HL-60/S4 (cell line): ENCODE results near the gene TGFA.

Source experiments
- in situ Hi-C: fragments of 300-500 bp; cut with MboI; formaldehyde crosslinking; loops from 2 replicates; pipeline ENCODE4 v1.14.3; 2022; ENCODE audit warnings: low sequenced_read_pairs

Gene TGFA

DNA sequence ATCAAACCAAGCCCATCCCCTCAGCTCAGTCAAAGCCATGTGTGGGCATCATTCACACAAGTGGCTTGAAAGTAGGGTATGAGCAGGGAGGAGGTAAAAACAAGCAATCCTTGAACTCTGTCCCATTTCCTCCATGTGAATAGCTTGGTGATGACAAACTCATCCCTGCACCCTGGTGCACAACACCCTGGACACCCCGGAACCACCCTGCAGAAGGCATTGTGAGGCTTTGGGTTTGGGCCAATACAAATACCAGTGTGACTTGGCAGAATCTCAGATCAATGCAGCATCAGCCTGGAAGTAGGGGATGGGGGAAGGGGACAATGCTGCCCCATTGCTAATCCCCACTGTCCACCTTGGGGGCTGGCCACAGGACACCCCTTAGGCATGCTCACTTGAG lies 28.6 kb downstream of the TGFA start:
- in situ Hi-C loops, result no loop called here

DNA sequence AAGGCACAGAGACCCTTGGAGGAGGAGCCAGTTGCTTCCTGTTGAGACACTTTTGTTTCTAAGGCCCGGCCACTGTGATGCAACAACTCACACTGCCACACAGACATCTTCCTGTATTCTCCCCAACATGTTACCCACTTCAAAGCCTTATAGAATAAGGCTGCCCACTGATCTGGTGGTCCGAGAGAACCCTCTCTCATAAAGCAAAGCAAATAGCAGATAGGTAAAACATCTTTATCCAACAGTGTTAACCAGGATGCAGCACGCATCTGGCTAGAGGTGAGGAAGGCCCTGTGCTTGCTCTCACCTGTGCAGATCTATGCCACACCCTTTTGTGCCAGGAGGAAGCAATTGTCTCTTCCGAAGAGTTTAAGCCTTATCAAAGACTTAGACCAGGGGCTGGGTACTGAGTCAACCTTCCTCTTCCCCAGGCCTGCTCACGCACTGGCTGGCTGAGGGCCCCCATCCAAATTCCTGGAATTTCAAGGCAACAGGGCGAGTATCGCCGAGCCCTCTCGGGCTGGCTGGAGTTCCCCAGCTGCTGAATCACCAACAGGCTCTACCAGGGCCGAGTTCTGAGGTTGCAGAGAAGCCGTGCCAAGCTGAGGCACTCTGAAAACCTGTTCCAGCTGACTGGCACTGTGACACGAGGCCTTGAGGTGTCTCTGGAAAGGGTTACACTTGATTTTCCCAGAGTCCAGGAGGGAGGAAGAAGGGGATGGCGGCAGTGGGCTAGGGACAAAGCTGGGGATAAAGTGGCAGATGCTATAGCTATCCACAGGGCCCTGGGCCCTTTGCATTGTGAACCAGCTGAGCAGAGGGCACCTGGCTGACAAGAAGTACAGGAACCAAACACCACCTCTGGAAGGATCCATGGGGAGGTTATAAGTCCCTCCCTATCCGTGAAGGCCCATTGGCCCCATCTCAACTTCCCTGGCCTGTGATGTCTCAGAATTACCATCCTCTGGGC lies 29.3 kb downstream of the TGFA start:
- in situ Hi-C loops, result no loop called here

DNA sequence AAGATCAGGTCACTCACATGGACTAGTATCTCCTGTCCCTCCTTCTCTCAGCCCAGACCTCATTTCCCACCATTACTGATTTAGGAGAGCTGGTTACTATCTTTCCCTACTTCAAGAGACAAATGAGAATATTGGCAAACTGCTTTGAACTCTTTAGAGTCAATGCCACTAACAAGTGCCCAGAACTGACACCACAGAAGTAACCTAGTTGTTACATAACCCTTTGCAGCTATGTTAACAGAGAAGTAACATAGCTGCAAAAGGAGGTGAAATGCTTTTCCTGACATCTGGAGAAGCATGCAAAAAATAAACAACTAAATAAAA lies 30.0 kb downstream of the TGFA start:
- in situ Hi-C loops, result no loop called here

DNA sequence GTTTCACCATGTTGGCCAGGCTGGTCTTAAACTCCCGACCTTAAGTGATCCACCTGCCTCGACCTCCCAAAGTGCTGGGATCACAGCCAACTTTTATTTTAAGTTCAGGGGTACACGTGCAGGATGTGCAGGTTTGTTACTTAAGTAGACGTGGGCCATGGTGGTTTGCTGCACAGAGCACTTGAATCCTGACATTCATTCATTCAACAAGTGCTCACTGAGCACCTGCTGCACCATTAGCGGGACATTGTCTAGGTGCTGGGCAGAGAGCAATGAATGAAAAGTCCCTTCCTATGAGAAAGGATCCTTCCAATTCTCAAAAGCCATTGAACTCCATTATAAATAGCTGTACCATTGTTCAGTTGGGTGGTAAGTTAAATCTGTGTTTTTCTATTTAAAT lies 31.0 kb downstream of the TGFA start:
- in situ Hi-C loops, result no loop called here

DNA sequence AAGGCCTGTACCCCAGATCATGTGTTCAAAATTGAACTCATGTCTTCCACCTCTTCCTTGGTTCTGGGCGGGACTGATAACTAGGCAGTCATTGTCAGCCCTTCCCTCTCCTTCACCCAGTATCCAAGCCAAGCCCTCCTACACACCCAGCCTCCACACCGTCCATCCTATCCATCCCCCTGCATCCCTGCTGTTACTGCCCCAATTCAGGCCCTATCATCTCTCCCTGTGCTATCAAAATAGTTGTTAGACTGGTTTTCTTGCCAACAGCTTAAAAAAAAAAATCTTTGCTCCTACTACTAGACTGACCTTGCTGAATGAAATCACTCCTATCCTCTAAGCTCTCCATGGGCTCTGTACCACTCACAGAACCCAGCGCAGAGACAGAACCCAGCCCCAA lies 32.8 kb downstream of the TGFA start:
- in situ Hi-C loops, result no loop called here

DNA sequence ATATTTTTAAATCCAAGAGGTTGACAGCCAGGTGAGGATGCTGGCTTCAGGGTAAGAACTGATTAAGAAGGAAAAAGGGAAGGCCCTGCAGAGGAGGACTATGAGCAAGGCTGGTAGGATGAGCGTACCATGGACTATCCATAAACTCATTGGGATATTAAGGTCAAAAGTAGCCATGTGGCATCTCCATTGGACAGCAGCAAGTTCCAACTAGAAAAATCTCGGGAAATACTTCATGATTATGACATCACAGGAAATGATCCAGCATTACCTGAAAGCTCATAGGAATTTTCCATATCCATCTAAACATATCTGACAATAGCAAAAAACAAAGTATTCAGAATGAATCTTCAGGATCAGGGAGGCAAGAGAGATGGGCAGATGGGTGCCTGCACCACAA lies 34.2 kb downstream of the TGFA start:
- in situ Hi-C loops, result no loop called here

DNA sequence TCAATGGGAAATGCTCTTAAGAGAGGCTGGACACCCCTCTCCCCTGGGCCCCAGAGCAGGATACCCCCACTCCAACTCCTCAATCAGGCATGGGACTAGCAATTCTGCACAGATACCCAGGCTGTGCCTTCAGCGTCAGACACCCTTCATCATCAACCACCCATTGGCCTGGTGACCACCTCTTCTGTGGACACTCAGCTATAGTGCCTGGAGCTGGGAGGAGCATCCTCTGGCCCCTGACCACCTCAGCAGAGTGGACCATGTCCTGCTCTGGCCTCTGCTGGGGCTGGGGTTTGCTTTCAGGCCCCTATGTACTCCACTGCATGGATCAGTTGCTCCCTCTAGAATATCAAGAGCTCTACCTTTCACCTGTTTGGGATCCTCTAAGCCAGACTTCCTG lies 35.1 kb downstream of the TGFA start:
- in situ Hi-C loops, result no loop called here

DNA sequence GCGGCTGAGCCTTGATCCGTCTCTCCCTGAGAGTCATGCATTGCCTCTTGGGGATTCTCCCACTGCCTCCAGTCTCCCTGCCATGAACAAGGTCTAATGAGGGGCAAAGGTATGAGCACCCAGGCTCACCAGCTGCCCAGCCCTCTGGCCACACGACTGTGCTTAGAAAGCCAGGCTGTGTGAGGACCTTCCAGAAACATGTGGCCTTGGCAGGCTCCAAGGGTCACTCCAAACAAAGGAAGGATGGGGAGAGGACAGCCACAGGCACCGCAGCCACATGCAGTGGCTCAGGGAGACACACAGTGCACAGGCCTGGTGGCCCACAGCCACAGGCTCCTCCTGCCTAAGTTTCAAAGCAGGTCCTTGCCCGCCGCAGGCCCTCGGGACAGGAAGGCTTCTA lies 35.8 kb downstream of the TGFA start:
- in situ Hi-C loops, result no loop called here

DNA sequence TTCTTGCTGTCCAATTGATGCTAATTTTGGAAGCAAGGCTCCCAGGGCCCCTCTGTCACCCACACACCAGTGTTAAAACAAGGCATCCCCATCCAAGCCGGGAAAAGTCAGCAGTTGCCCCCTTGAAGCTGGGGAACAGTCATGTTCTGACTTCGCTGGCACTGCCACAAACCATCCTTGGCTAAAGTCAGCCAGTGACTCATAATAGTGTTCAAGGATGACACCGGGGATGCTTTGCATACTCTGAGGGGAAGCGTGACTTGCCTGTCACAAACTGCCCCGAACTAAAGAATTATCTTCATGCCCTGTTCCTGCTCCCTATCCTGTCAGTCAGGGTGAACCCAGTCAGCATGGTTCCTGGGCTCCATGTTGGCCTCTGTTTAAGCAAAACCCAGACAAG lies 37.0 kb downstream of the TGFA start:
- in situ Hi-C loops, result no loop called here

DNA sequence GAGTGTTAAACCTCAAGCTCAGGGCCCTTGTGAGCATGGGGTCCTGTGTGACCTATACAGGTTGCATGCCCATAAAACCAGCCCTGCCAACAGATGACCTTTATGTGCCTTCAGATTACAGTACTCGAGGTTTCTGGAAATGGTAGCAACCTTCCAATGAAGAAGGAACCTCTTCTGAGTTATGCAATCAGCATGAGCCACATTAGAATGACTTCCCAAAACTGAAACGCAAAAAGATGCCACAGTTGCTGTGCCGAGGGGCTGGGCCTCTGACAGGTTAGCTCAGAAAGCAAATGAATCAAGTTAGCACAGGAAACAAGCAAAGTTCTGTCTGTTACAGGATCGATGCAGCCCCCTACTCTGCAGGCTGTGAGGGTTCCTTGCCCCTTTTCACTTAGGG lies 37.7 kb downstream of the TGFA start:
- in situ Hi-C loops, result no loop called here

DNA sequence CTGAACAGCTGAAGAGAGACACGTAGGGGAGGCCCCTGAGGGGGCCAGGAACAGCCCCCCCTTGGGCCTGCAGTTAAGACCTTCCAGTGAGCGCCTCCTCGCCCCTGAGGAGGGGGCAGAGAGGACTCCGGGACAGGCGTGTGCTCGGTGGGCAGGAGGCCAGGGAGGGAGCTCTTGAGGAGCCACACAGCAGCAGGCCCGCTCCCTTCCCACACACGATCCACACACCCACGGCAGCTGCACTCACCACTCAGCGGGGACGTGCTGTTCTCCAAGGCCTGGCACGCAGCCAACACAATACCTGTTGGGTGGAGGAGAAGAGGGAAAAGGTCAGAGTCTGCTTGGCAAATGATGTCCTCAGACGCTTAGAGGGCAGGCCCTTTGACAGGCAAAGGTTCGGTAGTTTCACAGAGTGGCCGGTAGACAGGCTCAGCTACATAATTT lies 39.0 kb downstream of the TGFA start:
- in situ Hi-C loops, result no loop called here

DNA sequence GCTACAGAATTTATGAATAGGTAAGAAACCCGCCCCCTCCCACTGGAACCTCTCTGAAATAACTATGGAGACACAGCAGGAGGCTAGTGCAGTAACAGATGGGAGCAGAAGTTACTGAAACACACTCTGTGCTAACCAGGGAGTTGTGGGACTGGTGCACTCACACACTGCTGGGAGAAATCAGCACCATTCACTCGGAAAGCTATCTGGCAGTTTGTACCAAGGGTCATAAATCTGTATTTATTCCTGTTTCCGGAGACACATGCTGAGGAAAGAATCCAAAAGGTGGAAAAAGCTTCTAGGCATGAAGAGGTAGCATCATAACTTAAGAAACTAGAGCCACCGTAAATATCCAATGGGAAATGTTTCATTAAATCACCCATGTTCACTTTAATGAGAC lies 39.9 kb downstream of the TGFA start:
- in situ Hi-C loops, result no loop called here

DNA sequence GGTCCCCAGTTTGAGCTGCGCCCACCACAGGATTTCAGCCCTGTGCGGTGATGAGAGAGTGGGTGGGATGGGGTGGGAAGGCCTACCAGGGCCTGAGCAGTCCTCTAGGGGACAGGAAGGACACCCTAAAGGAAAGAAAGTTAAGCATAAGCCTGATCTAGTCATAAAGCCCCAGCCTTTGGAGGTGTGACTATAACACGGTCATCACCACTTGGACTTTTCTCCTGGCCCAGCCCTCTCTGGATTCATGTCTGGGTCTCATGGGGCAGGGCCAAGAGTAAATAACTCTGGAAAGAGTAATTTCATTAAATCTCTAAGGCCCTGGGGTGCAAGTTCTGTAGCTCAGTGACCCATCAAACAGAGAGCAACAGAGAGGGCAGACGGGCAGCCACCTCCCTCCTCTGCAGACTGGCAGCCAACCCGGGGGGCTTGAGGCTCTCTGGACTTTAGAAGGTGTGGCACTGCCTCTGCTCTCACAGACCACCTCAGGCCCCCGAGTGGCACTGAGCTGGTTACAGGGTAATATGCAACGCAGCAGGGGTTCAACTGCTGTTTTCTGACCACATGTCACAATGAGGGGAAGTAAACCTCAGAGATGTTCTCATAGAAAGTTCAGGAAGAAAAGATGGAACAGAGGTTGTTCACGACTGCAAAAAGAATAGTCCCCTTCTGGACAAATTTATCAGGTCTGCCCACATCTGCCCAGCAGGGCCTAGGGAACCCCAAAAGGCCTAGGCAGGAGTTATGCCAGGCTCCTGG lies 41.5 kb downstream of the TGFA start:
- in situ Hi-C loops, result no loop called here

DNA sequence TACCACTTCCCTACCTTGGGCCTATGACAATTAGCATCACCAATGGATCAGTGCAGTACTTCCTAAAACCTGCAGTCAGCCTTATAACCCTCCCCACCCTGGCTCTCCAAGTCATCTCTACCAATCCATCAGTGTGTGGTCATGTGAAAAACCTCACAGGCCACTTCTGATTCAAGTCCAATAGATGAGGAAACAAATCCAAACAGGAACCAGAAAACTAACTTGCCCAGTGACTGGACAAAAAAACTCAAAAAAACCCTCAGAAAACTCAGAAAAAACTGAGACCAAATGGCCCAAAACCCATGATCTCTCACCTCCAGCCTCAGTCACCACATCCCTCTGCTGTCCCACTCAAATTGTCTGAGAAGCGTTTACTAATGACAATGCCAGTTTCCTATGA lies 43.3 kb downstream of the TGFA start:
- in situ Hi-C loops, result no loop called here

DNA sequence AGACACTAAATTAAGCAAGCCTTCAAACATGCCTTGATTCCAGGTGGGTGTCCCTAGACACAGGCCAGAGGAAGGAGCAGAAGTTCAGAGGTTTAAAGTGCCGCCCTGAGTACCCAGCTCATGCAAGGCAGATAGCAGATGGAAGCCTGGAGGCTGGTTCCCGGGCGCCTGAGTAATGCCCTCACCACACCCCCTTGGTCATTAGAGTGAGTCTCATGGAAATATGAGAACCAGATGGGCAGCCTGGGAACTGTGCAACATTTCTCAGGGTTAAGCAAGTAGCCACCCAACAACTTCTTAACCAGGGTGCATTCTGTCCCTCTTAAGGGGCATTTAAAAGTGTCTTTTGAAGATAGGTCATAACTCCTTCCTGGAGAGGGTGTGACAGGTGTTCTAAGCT lies 44.1 kb downstream of the TGFA start:
- in situ Hi-C loops, result no loop called here

DNA sequence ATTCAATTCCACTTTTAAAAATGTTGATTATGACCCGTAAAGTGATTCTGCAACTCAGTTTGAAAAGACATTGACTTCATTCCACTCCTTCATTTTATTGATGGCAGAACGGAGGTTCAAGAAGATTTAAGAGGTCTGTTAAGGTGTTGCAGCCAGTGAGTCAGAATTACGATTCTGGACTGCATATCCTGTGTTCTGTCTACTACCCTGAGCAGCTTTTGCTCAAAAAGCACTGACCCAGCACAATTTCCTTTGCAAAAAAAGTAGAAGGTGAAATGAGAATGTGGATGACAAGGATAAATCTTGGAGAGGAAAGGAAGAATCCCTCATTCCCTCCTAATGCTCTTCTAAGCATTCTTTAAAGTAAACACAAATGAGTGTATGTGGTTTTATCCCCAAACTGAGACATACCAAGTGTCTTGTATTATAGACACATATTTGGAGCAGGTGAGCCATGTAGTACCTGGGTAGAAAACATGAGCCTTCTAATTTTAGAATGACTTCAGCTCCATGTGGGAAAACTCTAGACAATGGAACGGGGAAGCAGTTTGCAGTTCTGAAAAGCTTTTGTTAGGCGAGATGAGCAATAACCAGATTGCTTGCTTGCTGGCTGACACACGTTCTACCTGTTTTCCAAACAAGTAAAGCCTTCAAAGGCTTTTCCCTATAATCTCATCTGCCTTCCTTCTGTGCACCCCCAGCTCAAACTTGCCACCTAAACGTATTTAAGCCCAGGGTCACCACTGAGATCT lies 44.7 kb downstream of the TGFA start:
- in situ Hi-C loops, result no loop called here

DNA sequence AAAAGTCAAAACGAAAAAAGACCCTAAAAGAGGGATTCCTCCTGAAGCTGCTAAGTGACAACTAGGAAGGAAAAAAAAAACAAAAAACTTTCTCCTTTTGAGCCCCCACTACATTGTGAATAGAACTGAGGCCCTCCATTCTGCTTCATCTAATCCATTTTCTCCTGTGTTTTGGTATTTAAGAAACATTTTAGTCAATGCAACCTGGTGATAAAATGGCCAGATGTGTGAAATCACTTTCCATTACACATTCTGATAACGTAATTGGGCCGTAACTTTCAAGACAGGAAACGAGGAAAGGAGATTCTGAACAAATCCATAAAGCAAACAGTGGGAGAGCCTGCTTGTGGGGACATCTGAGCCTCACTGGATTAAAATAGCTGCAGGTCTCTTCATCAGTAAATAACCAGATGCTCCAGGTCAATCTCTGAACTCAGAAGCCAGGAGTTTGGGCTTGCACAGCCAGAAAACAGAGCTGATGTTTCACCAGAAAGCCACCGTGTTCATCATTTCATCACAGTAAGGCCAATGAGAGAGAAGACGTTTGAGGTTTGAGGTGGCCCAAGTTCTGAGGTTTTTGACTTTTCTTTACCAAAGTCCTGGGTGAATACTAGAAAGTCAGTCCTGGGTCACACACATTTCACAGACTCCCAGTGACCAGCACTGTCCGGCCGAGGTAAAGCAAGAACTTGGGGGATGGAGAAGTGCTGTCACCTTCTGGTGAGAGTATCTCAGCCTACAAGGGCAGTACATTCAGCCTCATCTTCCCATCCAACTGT lies 47.8 kb downstream of the TGFA start:
- in situ Hi-C loops, result no loop called here

DNA sequence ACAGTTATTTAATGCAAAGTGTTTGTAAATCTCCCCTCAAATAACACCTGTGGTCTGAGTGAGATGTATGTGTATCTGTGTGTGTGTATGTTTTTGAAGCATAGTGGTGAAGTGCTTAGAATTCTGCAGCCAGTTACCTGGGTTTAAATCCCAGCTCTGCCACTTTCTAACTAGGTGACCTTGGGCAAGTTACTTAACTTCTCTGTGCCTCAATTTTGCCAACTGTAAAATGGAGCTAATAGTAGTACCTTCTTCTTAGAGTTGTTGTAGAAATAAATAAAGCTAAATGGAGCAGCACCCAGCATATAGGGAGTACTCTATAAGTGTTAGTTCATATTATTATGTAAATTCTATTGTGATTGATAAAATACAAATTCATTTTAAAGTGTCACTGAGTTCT lies 48.9 kb downstream of the TGFA start:
- in situ Hi-C loops, result no loop called here

DNA sequence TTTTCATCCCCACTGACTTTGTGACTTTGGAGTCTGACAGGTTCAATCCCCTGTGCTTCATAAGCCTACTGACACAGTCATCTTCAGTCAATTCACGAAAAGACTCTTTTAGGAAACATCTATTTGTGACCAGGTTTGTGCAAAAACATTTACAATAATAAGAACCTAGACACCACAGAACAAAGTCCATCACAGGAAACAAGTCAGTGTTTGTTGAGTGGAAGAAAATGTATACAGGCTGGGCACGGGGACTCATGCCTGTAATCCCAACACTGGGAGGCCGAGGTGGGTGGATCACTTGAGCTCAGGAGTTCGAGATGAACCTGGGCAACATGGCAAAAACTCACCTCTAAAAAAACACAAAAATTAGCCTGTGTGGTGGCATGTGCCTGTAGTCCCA lies 49.7 kb downstream of the TGFA start:
- in situ Hi-C loops, result no loop called here

DNA sequence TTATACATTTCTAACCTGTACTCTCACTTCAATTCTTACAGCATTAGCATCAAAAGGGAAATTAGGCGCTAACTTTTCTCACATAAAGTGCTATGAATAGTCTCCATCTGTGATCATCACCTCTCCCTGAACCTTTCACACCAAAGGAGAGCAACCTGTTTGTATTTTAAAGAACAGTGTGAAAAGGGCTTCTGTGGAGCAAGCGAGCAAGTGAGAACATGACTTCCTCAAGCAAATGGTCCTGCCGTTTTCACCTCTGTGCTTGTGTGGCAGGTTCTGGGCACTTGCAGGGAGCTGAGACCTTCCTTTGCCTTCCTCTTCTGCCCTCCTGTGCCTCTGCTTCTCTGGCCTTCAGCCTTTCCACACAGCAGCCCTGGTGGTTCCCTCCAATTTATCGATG lies 51.9 kb downstream of the TGFA start:
- in situ Hi-C loops, result no loop called here

DNA sequence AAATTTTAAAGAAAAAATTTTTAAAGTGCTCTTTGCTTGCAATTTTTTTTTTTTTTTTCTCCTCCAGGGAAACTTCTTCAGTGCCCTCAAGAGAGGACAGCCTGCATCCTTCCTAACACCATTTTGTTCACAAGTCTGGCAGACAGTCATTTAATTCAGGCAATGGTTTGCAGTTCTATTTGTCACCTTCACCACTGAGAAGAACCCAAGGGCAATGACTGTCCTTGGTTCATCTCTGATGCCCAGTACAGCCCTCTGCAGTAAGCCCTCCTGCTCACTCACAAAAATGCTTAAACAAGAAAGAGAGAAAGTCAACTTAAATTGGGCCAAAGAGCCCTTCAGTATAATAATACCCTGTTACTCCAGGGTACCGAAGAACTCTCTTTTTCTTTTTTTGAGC lies 52.4 kb downstream of the TGFA start:
- in situ Hi-C loops, result no loop called here
